OCI-LY7 (cell line): ENCODE measurements around the gene SLC2A6. TPM values are rescaled to one million over a fixed set of nuclear protein-coding genes. Genes with fewer than 3 reads are reported as not detected.

Experiments
- BruUV-seq: library from RNA; stranded (reverse); fragments of 400-500 nt; replicated peaks from 2 replicates; lab custom pipeline; 2021; lab: Mats Ljungman, UMichigan
- CTCF ChIA-PET: fragments of 300-600 bp; sonication (Branson Sonifier 250); formaldehyde crosslinking; loops from one replicate; lab custom pipeline; 2022; ENCODE audit warnings: antibody characterized with exemption; ENCODE audit not compliant: unreplicated experiment; lab: Charles Lee
- POLR2A ChIA-PET: fragments of 300-600 bp; sonication (Branson Sonifier 250); formaldehyde crosslinking; loops from one replicate; lab custom pipeline; 2022; ENCODE audit warnings: antibody characterized with exemption; lab: Charles Lee
- DNase-seq: peaks from one replicate; pipeline ENCODE4 v3.0.0-alpha.2; 2015; ENCODE audit warnings: low spot score
- H2AFZ ChIP-seq: fragments of 200-600 bp; sonication (generic), shearing (Covaris generic); 2 replicates; pipeline ENCODE4 v1.6.1; 2014; ENCODE audit warnings: mild to moderate bottlenecking, antibody characterized with exemption, low read length, moderate library complexity
- H3K27ac ChIP-seq: fragments of 200-600 bp; sonication (generic); 2 replicates; pipeline ENCODE4 v1.5.1; 2014; ENCODE audit warnings: mixed run types, low read depth, mild to moderate bottlenecking, moderate library complexity, low read length, inconsistent platforms; ENCODE audit not compliant: poor library complexity, severe bottlenecking
- H3K36me3 ChIP-seq: fragments of 200-600 bp; sonication (generic); 2 replicates; pipeline ENCODE4 v1.6.1; 2014; ENCODE audit warnings: mild to moderate bottlenecking, antibody characterized with exemption, low read length, moderate library complexity, mixed read lengths; ENCODE audit not compliant: insufficient read depth
- H3K4me1 ChIP-seq: fragments of 200-600 bp; sonication (generic); 2 replicates; pipeline ENCODE4 v1.5.1; 2014; ENCODE audit warnings: mild to moderate bottlenecking, low read length; ENCODE audit not compliant: insufficient read depth, poor library complexity, severe bottlenecking
- H3K4me2 ChIP-seq: fragments of 200-600 bp; sonication (generic); 2 replicates; pipeline ENCODE4 v1.6.1; 2014; ENCODE audit warnings: mild to moderate bottlenecking, low read length
- H3K4me3 ChIP-seq: fragments of 200-600 bp; sonication (generic); 2 replicates; pipeline ENCODE4 v1.5.1; 2014; ENCODE audit warnings: mild to moderate bottlenecking, low read depth, low read length; ENCODE audit not compliant: poor library complexity, severe bottlenecking
- H3K79me2 ChIP-seq: fragments of 200-600 bp; sonication (generic); 2 replicates; pipeline ENCODE4 v1.6.1; 2016; ENCODE audit warnings: low read depth, mild to moderate bottlenecking, low read length, moderate library complexity, mixed read lengths; ENCODE audit not compliant: insufficient read depth
- H3K9me2 ChIP-seq: fragments of 200-600 bp; sonication (generic); 2 replicates; pipeline ENCODE4 v1.6.1; 2016; ENCODE audit warnings: mild to moderate bottlenecking, low read length, mixed read lengths; ENCODE audit not compliant: insufficient read depth
- H3K9me3 ChIP-seq: fragments of 200-600 bp; sonication (generic); 2 replicates; pipeline ENCODE4 v1.6.1; 2014; ENCODE audit warnings: mild to moderate bottlenecking, mixed run types, low read length, mixed read lengths
- H4K20me1 ChIP-seq: fragments of 200-600 bp; sonication (generic); 2 replicates; pipeline ENCODE4 v1.6.1; 2014; ENCODE audit warnings: mild to moderate bottlenecking, antibody characterized with exemption, low read length, moderate library complexity, mixed read lengths; ENCODE audit not compliant: insufficient read depth
- CTCF ChIP-seq: fragments of 200-600 bp; sonication (generic); conservative IDR thresholded peaks from 2 replicates; pipeline ENCODE4 v1.5.1; 2014; ENCODE audit warnings: mild to moderate bottlenecking, antibody characterized with exemption, low read length, moderate library complexity, mixed read lengths
- EZH2phosphoT487 ChIP-seq: fragments of 200-600 bp; sonication (generic); IDR thresholded peaks from 2 replicates; pipeline ENCODE4 v1.6.1; 2018; ENCODE audit warnings: low read depth, borderline replicate concordance, mild to moderate bottlenecking, mixed run types, antibody characterized with exemption, low read length, moderate library complexity, mixed read lengths
- intact Hi-C: fragments of 100-400 bp; cut with micrococcal nuclease; formaldehyde crosslinking; loops from one replicate; pipeline ENCODE4 v1.10.0; 2022; ENCODE audit not compliant: unreplicated experiment
- total RNA-seq, 2 experiments: library from RNA; depleted of rRNA in 1 of 2; stranded (reverse); fragments of >200 nt in 1 of 2; shearing (Covaris generic) in 1 of 2; gene quantifications; 2 replicates each; pipeline ENCODE4 v1.2.3, GENCODE V29; 2014 to 2022

SLC2A6 gene
- total RNA-seq, 2 experiments from 2014 or later: 51.0 to 52.9 TPM

GRCh38 chr9:133461975-133462374 is 16.9 kb downstream of the SLC2A6 start:
- Histone ChIP-seq H3K4me2 (peak overlapping the region; percentile 93), H3K9me2 (no peaks in the 10 kb centered on the region), H4K20me1 (no peaks in the 10 kb centered on the region), H3K4me3 (peak overlapping the region; percentile 12), H2AFZ (no peak overlapping the region), H3K9me3 (no peaks in the 10 kb centered on the region), H3K27ac (no peak overlapping the region), H3K79me2 (no peaks in the 10 kb centered on the region), H3K36me3 (no peaks in the 10 kb centered on the region), H3K4me1 (peaks cover 48% of the 10 kb centered on the region)
- no TSS peak for BruUV-seq
- intact Hi-C loops: loop anchor here (1.0 to 5.0 kb wide), 2 partner anchors 56 to 105 kb away; partner anchors contain the start of genes SURF1 and SURF2
- peak; percentile 59 for DNase-seq
- CTCF ChIA-PET: interaction anchor here (0.6 kb wide), 1 partner anchor 52 kb away, joined by 5 read pairs; no protein-coding TSS in a partner anchor
- TF ChIP-seq EZH2phosphoT487: no peak
- peak; percentile 49 for TF ChIP-seq CTCF
- POLR2A ChIA-PET: interaction anchor here (0.6 kb wide), 1 partner anchor 18 kb away, joined by 3 read pairs; no protein-coding TSS in a partner anchor

- DNase-seq: peak; percentile 91
- H3K9me3 ChIP-seq: no peaks in the 10 kb centered on the region
- no peaks in the 10 kb centered on the region for H3K9me2 ChIP-seq
- intact Hi-C loops: loop anchor here (1.0 to 5.0 kb wide), 2 partner anchors 18 to 103 kb away; partner anchors contain the start of genes SURF1 and SURF2
- H3K4me1 ChIP-seq: peaks cover 51% of the 10 kb centered on the region
- H3K27ac ChIP-seq: peak overlapping the region; percentile 77
- no peak overlapping the region; the same call in 1 of the 2 replicates for H2AFZ ChIP-seq
- H3K36me3 ChIP-seq: no peaks in the 10 kb centered on the region
- H4K20me1 ChIP-seq: no peaks in the 10 kb centered on the region
- H3K79me2 ChIP-seq: no peaks in the 10 kb centered on the region
- POLR2A ChIA-PET: interaction anchor here (1.4 to 1.5 kb wide), 2 partner anchors 42 to 105 kb away, joined by 5 to 6 read pairs; partner anchors contain the start of gene SURF1
- peak overlapping the region; percentile 93 for H3K4me2 ChIP-seq
- TF ChIP-seq CTCF (no peak), EZH2phosphoT487 (no peak)
- CTCF ChIA-PET: interaction anchor here (1.7 kb wide), 1 partner anchor 19 kb away, joined by 5 read pairs; the partner anchor contains the start of gene SLC2A6
- no TSS peak for BruUV-seq
- H3K4me3 ChIP-seq: peak overlapping the region; percentile 74
Observed at GRCh38 chr9:133460405-133461175, 18.3 kb downstream of the SLC2A6 start.
